ENCODE measurements around the gene MAP3K2.

DNA sequence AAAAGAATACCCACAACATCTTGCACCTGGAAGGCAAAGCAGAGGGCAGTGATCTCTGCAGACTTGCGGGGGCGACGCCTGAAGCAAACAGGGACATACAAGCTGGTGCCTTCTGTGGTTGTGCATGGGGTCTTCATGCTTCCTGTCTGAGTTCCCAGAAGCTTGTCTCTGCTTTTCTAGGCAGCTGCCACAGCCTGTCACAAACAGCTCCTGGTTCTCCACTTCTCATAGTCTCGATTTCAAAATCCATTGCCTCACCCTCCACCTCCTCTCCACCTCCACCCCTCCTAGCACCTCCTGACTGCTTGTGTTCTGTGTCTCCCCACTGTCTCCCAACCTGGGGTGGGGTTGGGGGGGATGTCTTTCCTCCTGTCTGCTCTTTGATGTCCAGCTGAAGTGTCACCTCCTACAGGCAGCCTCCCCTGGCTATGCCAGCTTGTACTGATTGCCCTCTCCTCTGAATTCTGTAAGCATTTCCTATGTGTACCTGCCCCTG lies 28.8 kb upstream of the MAP3K2 start:
- TF ChIP-seq CTCF (IDR thresholded peaks at IDR 0.05) (no peak), POLR2AphosphoS5 (IDR thresholded peaks at IDR 0.05) (no peak)

Data from prostate gland (tissue), 2 donors.